ENCODE results near the gene SLC17A7.

Gene SLC17A7

GRCh38 chr19:49409441-49410029, 31.8 kb downstream of the SLC17A7 start:
- TF ChIP-seq GLIS3 (CRISPR knock-in tag; IDR thresholded peaks at IDR 0.05) (no peak), TOX (CRISPR knock-in tag; IDR thresholded peaks at IDR 0.05; ENCODE audit: borderline replicate concordance) (no peak), ZC3H10 (CRISPR knock-in tag; IDR thresholded peaks at IDR 0.05) (no peak), ARNTL (CRISPR knock-in tag; IDR thresholded peaks at IDR 0.05; ENCODE audit: borderline replicate concordance, low read depth) (no peak), OSR1 (CRISPR knock-in tag; IDR thresholded peaks at IDR 0.05) (no peak), CSRNP3 (CRISPR knock-in tag; IDR thresholded peaks at IDR 0.05) (no peak), TCF4 (CRISPR knock-in tag; IDR thresholded peaks at IDR 0.05; ENCODE audit: borderline replicate concordance) (no peak), ZNF565 (CRISPR knock-in tag; conservative IDR thresholded peaks at IDR 0.05; ENCODE audit: low read depth) (no peak), ZFP30 (CRISPR knock-in tag; IDR thresholded peaks at IDR 0.05) (no peak), ZFP3 (CRISPR knock-in tag; IDR thresholded peaks at IDR 0.05) (no peak), TSHZ2 (CRISPR knock-in tag; IDR thresholded peaks at IDR 0.05) (no peak), CSDC2 (CRISPR knock-in tag; IDR thresholded peaks at IDR 0.05) (no peak), SNAI2 (CRISPR knock-in tag; IDR thresholded peaks at IDR 0.05) (no peak), ISL1 (CRISPR knock-in tag; IDR thresholded peaks at IDR 0.05) (no peak), PPARA (CRISPR knock-in tag; IDR thresholded peaks at IDR 0.05; ENCODE audit: borderline replicate concordance) (no peak), PATZ1 (CRISPR knock-in tag; IDR thresholded peaks at IDR 0.05; ENCODE audit: borderline replicate concordance) (no peak), RARB (CRISPR knock-in tag; IDR thresholded peaks at IDR 0.05) (no peak), POU6F1 (CRISPR knock-in tag; IDR thresholded peaks at IDR 0.05; ENCODE audit: borderline replicate concordance, low read depth) (no peak), ZNF70 (CRISPR knock-in tag; IDR thresholded peaks at IDR 0.05) (no peak)

GRCh38 chr19:49408816-49409440, 32.4 kb downstream of the SLC17A7 start:
- no peak for ATAC-seq
- no peak for TF ChIP-seq PPARA (CRISPR knock-in tag; IDR thresholded peaks at IDR 0.05; ENCODE audit: borderline replicate concordance)
- TF ChIP-seq TSHZ2 (CRISPR knock-in tag; IDR thresholded peaks at IDR 0.05), result no peak
- TF ChIP-seq ESRRG (CRISPR knock-in tag; IDR thresholded peaks at IDR 0.05), result no peak
- TF ChIP-seq TCF4 (CRISPR knock-in tag; IDR thresholded peaks at IDR 0.05; ENCODE audit: borderline replicate concordance), result no peak
- no peak for TF ChIP-seq CSRNP3 (CRISPR knock-in tag; IDR thresholded peaks at IDR 0.05)
- TF ChIP-seq RARB (CRISPR knock-in tag; IDR thresholded peaks at IDR 0.05), result no peak
- no peak for TF ChIP-seq CREB5 (CRISPR knock-in tag; IDR thresholded peaks at IDR 0.05; ENCODE audit: low read depth)
- TF ChIP-seq ZFP30 (CRISPR knock-in tag; IDR thresholded peaks at IDR 0.05), result no peak
- no peak for TF ChIP-seq ISL1 (CRISPR knock-in tag; IDR thresholded peaks at IDR 0.05)
- no peak for TF ChIP-seq ZNF565 (CRISPR knock-in tag; conservative IDR thresholded peaks at IDR 0.05; ENCODE audit: low read depth)
- no peak for TF ChIP-seq BACH2 (CRISPR knock-in tag; IDR thresholded peaks at IDR 0.05; ENCODE audit: borderline replicate concordance)
- no peak for TF ChIP-seq ARNTL (CRISPR knock-in tag; IDR thresholded peaks at IDR 0.05; ENCODE audit: borderline replicate concordance, low read depth)
- TF ChIP-seq PATZ1 (CRISPR knock-in tag; IDR thresholded peaks at IDR 0.05; ENCODE audit: borderline replicate concordance), result no peak
- TF ChIP-seq ZC3H10 (CRISPR knock-in tag; IDR thresholded peaks at IDR 0.05), result no peak
- no peak for TF ChIP-seq TOX (CRISPR knock-in tag; IDR thresholded peaks at IDR 0.05; ENCODE audit: borderline replicate concordance)

More at GRCh38 chr19:49409441-49410029, 31.8 kb downstream of the SLC17A7 start:
- no peak for ATAC-seq
